ENCODE results near the gene PRPH2.
"Not testable (repeated sequence)": the region's sequence is repeated elsewhere in the genome, so short reads cannot be mapped to it uniquely, and the experiment has no call there.

PRPH2 gene

DNA sequence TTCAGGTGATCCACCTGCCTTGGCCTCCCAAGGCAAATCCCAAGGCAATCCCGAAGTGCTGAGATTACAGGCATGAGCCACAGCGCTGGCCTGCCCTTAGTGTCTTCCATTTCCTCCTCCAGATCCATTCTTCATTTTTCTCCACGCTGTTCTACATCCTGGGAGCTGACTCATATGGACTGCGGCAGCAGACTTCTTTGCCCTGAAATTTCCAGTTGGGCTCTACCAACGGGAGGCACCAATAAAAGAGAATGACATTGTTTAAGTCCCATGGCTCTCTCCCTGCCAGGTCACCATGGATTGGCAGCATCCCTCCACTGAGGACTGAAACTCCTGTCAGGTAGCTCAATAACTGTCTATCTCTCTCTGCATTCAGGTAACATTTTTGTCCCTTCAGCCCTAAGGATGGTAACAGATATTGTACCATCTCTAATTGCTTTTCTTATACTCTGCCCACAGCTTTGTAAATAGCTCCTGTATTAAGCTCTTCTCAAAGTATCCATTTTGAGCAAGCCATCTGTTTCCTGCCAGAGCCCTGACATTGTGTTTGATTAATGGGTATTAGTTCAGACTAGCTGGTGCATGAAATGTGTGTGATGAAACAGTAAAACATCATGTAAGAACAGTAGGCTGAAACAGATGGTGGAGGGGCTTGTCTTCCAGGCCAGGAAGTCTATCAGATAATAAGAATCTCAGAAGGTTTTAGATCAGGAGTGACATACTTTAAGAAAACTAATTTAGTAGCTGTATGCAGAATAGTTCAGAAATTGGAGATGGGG is 19.9 kb upstream of the PRPH2 start:
- DNase-seq (ENCODE audit: low read depth), result no peak

GRCh38 chr6:42740725-42741124 is 18.3 kb upstream of the PRPH2 start:
- DNase-seq (ENCODE audit: low read depth), result no peak

GRCh38 chr6:42735976-42736375 is 13.6 kb upstream of the PRPH2 start:
- no peak for DNase-seq (ENCODE audit: low read depth)

- not testable (repeated sequence) for DNase-seq (ENCODE audit: low read depth)
Measured at GRCh38 chr6:42733867-42734481, 11.6 kb upstream of the PRPH2 start.

DNA sequence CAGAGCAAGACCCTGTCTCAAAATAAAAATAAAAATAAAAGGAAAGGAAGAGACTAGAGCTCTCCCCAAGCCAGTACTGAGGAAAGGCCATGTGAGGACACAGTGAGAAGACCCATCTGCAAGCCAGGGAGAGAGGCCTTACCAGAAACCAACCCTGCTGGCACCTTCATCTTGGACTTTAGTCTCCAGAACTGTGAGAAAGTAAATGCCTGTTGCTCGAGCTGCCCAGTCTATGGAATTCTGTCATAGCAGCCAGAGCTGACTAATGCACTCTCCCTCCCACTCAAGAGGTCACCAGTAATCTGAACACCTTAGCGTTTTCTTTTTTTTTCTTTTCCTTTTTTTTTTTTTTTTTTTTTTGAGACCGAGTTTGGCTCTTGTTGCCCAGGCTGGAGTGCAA is 7.3 kb upstream of the PRPH2 start:
- no peak for DNase-seq (ENCODE audit: low read depth)

GRCh38 chr6:42727627-42728026 is 5.2 kb upstream of the PRPH2 start:
- no peak for DNase-seq (ENCODE audit: low read depth)

DNA sequence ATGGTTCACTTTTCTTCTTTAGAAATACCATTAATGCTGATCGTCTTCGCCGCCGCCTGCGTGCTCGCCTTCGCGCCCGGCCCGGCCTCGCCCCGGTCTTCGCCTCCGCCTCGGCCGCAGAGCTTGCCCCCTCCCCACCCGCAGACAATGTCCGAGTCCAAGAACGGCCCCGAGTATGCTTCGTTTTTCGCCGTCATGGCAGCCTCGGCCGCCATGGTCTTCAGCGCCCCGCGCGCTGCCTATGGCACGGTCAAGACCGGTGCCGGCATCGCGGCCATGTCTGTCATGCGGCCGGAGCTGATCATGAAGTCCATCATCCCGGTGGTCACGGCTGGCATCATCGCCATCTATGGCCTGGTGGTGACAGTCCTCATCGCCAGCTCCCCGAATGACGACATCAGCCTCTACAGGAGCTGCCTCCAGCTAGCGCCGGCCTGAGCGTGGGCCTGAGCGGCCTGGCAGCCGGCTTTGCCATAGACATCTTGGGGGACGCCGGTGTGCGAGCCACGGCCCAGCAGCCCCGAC is 4.8 kb upstream of the PRPH2 start:
- DNase-seq (ENCODE audit: low read depth), result no peak

- peak; percentile 62 for DNase-seq (ENCODE audit: low read depth)
Measured at GRCh38 chr6:42726485-42727086, 4.2 kb upstream of the PRPH2 start.

- no peak for DNase-seq (ENCODE audit: low read depth)
Measured at GRCh38 chr6:42726026-42726425, 3.6 kb upstream of the PRPH2 start.

GRCh38 chr6:42724825-42725224 is 2.4 kb upstream of the PRPH2 start:
- no peak for DNase-seq (ENCODE audit: low read depth)

GRCh38 chr6:42720739-42721138 is 1.7 kb downstream of the PRPH2 start:
- no peak for DNase-seq (ENCODE audit: low read depth)

GRCh38 chr6:42715871-42716270 is 6.5 kb downstream of the PRPH2 start:
- DNase-seq (ENCODE audit: low read depth), result no peak

GRCh38 chr6:42714098-42714761 is 8.2 kb downstream of the PRPH2 start:
- DNase-seq (ENCODE audit: low read depth), result no peak

GRCh38 chr6:42711930-42712329 is 10.5 kb downstream of the PRPH2 start:
- no peak for DNase-seq (ENCODE audit: low read depth)

DNA sequence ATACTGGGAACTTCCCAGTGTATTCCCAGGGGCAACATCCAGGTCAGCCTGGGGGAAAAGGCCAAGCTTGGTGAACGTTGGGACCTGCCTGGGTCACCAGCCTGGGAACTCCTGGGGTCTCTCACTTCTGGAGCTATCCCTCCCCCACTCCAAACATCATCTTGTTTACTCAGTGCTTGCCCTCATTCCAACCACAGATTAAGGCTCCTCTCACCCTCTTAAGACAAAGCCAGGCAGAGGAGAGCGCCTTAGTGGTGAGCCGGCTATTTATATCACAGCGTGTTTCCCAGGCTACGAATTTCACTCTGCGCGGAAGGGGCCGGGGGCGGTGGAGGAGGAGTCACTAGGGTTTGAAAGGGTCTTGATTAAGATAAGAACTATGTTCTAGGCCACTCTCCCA is 12.1 kb downstream of the PRPH2 start:
- DNase-seq (ENCODE audit: low read depth), result no peak

- no peak for DNase-seq (ENCODE audit: low read depth)
Measured at GRCh38 chr6:42709871-42710270, 12.5 kb downstream of the PRPH2 start.

DNA sequence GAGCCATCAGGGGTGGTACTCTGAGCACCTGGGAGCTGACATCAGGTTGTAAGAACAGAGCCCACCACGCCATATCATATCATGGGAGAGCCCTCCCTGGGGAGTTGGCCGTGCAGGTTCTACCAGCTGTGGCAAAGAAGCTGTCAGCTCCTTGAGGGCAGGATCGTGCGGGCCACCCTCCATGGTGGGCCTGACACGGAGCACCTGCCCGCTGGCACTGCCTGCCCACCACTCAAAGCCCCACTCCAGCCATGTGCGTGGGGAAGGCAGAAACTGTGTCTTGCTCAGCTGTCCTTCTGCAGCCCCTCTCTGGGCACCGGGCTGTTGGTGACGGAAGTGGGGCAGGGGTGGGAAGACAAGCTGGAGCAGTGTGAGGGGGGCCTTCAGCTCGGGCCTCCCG is 14.3 kb downstream of the PRPH2 start:
- no peak for DNase-seq (ENCODE audit: low read depth)

GRCh38 chr6:42707595-42707994 is 14.8 kb downstream of the PRPH2 start:
- DNase-seq (ENCODE audit: low read depth), result no peak

DNA sequence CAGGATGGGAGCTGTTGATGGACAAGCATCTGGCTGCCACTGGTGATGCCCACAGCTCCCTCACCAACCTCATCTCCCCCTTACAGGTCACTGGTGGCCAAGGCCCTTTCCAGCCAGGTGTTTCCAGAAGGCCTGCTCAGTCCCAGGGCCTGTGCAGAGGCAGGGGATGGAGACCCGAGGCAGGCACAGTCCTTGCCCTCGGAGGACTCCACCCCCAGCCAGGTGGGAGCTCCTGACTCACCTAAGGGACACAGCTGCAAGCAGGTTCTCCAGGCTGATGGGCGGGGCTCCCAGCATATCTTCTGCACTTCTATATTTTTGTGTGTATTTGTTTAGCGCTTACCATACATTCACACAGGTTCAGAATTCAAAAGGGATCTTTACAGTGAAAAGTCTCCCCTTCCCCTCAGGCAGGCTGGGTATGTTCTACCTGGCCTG is 17.4 kb downstream of the PRPH2 start:
- DNase-seq (ENCODE audit: low read depth), result no peak

GRCh38 chr6:42704251-42704936 is 18.0 kb downstream of the PRPH2 start:
- no peak for DNase-seq (ENCODE audit: low read depth)

DNA sequence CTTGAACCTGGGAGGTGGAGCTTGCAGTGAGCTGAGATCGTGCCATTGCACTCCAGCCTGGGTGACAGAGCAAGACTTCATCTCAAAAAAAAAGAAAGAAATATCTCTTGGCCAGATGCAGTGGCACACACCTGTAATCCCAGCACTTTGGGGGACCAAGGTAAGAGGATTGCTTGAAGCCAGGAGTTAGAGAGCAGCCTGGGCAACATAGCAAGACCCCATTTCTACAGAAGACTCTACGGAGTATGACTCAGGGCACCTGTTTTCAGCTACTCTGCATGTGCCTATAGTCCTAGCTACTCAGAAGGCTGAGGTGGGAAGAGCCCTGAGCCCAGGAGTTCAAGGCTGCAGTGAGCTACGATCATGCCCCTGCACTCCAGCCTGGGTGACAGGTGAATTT is 19.6 kb downstream of the PRPH2 start:
- not testable (repeated sequence) for DNase-seq (ENCODE audit: low read depth)

GRCh38 chr6:42702200-42702599 is 20.2 kb downstream of the PRPH2 start:
- no peak for DNase-seq (ENCODE audit: low read depth)

All from activated gamma-delta T cell treated with anti-CD3 and anti-CD28 coated beads, Interleukin-2, amount 50 U/mL, for 16 hours (primary cell).